Hepatocyte (in vitro differentiated cells): ENCODE results near the gene RELCH.

Source experiments
- EZH2 ChIP-seq: fragments of 200-600 bp; sonication (generic); IDR thresholded peaks from 2 replicates; pipeline ENCODE4 v1.6.1; 2016; ENCODE audit warnings: antibody characterized with exemption, mild to moderate bottlenecking, borderline replicate concordance
- EZH2phosphoT487 ChIP-seq: fragments of 200-600 bp; sonication (generic); IDR thresholded peaks from one replicate; pipeline ENCODE4 v1.6.1; 2018; ENCODE audit warnings: antibody characterized with exemption, mild to moderate bottlenecking, low read depth, moderate library complexity; ENCODE audit not compliant: unreplicated experiment, severe bottlenecking
- TF ChIP-seq, protein P1 (sequence below): fragments of 200-600 bp; sonication (generic); IDR thresholded peaks from 2 replicates; pipeline ENCODE4 v1.5.1; 2016; ENCODE audit warnings: antibody characterized with exemption, mild to moderate bottlenecking; ENCODE audit not compliant: poor library complexity

GRCh38 chr18:62279561-62279960 is 92.5 kb downstream of the RELCH start:
- TF ChIP-seq, protein P1, sequence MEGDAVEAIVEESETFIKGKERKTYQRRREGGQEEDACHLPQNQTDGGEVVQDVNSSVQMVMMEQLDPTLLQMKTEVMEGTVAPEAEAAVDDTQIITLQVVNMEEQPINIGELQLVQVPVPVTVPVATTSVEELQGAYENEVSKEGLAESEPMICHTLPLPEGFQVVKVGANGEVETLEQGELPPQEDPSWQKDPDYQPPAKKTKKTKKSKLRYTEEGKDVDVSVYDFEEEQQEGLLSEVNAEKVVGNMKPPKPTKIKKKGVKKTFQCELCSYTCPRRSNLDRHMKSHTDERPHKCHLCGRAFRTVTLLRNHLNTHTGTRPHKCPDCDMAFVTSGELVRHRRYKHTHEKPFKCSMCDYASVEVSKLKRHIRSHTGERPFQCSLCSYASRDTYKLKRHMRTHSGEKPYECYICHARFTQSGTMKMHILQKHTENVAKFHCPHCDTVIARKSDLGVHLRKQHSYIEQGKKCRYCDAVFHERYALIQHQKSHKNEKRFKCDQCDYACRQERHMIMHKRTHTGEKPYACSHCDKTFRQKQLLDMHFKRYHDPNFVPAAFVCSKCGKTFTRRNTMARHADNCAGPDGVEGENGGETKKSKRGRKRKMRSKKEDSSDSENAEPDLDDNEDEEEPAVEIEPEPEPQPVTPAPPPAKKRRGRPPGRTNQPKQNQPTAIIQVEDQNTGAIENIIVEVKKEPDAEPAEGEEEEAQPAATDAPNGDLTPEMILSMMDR = no peak
- TF ChIP-seq EZH2phosphoT487 (no peak), EZH2 (no peak)
